NB4 (cell line): ENCODE measurements around the gene ODAD3.

Source experiments
- POLR2A ChIP-seq: IDR thresholded peaks from 2 replicates; pipeline ENCODE4 v1.6.1; 2011; ENCODE audit warnings: mild to moderate bottlenecking; ENCODE audit not compliant: insufficient read length; ENCODE audit errors: extremely low read depth
- TF ChIP-seq, protein P1 (sequence below): IDR thresholded peaks from one replicate; pipeline ENCODE4 v1.5.1; 2012; ENCODE audit warnings: low read depth, low read length
- TF ChIP-seq, protein P2 (sequence below): IDR thresholded peaks from 2 replicates; pipeline ENCODE4 v1.6.1; 2011; ENCODE audit warnings: low read depth, low read length

DNA sequence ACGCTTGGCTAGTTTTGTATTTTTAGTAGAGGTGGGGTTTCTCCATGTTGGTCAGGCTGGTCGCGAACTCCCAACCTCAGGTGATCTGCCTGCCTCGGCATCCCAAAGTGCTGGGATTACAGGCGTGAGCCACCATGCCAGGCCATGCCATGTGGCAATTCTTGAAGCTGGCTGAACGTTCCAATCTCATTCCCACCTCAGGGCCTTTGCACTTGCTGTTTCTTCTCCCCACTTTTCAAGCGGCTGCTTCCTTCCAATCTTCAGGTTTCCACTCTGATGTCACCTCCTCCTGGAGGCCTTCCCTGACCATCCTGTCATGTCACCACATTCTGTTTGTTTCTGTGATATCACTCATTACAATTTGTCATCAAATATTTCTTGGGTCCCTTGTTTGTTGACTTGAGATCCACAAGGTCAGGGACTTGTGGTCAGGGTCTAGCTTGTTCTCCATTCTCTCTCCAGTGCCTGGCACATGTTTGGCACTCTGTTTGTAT lies 55.0 kb downstream of the ODAD3 start:
- TF ChIP-seq, protein P1, sequence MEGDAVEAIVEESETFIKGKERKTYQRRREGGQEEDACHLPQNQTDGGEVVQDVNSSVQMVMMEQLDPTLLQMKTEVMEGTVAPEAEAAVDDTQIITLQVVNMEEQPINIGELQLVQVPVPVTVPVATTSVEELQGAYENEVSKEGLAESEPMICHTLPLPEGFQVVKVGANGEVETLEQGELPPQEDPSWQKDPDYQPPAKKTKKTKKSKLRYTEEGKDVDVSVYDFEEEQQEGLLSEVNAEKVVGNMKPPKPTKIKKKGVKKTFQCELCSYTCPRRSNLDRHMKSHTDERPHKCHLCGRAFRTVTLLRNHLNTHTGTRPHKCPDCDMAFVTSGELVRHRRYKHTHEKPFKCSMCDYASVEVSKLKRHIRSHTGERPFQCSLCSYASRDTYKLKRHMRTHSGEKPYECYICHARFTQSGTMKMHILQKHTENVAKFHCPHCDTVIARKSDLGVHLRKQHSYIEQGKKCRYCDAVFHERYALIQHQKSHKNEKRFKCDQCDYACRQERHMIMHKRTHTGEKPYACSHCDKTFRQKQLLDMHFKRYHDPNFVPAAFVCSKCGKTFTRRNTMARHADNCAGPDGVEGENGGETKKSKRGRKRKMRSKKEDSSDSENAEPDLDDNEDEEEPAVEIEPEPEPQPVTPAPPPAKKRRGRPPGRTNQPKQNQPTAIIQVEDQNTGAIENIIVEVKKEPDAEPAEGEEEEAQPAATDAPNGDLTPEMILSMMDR: no peak
- TF ChIP-seq POLR2A: no peak
- TF ChIP-seq, protein P2, sequence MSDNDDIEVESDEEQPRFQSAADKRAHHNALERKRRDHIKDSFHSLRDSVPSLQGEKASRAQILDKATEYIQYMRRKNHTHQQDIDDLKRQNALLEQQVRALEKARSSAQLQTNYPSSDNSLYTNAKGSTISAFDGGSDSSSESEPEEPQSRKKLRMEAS: no peak
